GM18517 (cell line): ENCODE measurements around the gene GGPS1.
"Not testable (repeated sequence)": the region's sequence is repeated elsewhere in the genome, so short reads cannot be mapped to it uniquely, and the experiment has no call there.

ENCODE experiments used
- ATAC-seq: cut with Tn5 transposase; IDR thresholded peaks from one replicate; pipeline ENCODE4 v1.9.1; 2021; ENCODE audit warnings: mild to moderate bottlenecking, moderate library complexity; ENCODE audit not compliant: unreplicated experiment

GGPS1 gene

GRCh38 chr1:235328271-235329138 lies at the start of gene GGPS1:
TSS of gene GGPS1 (plus strand) at chr1:235328570. CDS start at chr1:235335265, 6,695 bp downstream.
- peak; percentile 54 for ATAC-seq

GRCh38 chr1:235278915-235279292 lies 49.5 kb upstream of the GGPS1 start:
- no peak for ATAC-seq

GRCh38 chr1:235279694-235280093 lies 48.7 kb upstream of the GGPS1 start:
- no peak for ATAC-seq

GRCh38 chr1:235280467-235280866 lies 47.9 kb upstream of the GGPS1 start:
- no peak for ATAC-seq

- ATAC-seq = not testable (repeated sequence)
These were observed 44.7 kb upstream of the GGPS1 start for GRCh38 chr1:235283636-235284035.

GRCh38 chr1:235284231-235284769 lies 44.1 kb upstream of the GGPS1 start:
- no peak for ATAC-seq

- ATAC-seq = no peak
These were observed 41.7 kb upstream of the GGPS1 start for GRCh38 chr1:235286667-235287066.

GRCh38 chr1:235287208-235287882 lies 41.0 kb upstream of the GGPS1 start:
- no peak for ATAC-seq

- ATAC-seq = no peak
These were observed 38.3 kb upstream of the GGPS1 start for GRCh38 chr1:235289859-235290739.

- no peak for ATAC-seq
These were observed 37.4 kb upstream of the GGPS1 start for GRCh38 chr1:235290740-235291502.

- ATAC-seq = no peak
These were observed 36.7 kb upstream of the GGPS1 start for GRCh38 chr1:235291599-235292091.

- no peak for ATAC-seq
These were observed 35.6 kb upstream of the GGPS1 start for GRCh38 chr1:235292790-235293189.

GRCh38 chr1:235293322-235293942 lies 34.9 kb upstream of the GGPS1 start:
- no peak for ATAC-seq

- ATAC-seq = no peak
These were observed 32.4 kb upstream of the GGPS1 start for GRCh38 chr1:235295902-235296350.

- ATAC-seq = no peak
These were observed 31.6 kb upstream of the GGPS1 start for GRCh38 chr1:235296729-235297128.

- ATAC-seq = no peak
These were observed 30.8 kb upstream of the GGPS1 start for GRCh38 chr1:235297579-235297978.

- ATAC-seq = no peak
These were observed 29.6 kb upstream of the GGPS1 start for GRCh38 chr1:235298758-235299157.

GRCh38 chr1:235299169-235299858 lies 29.1 kb upstream of the GGPS1 start:
- no peak for ATAC-seq

GRCh38 chr1:235302143-235302542 lies 26.2 kb upstream of the GGPS1 start:
- no peak for ATAC-seq
